ENCODE data around the gene ATP5F1A. TPM values are rescaled to one million over a fixed set of nuclear protein-coding genes. Genes with fewer than 3 reads are reported as not detected.

ATP5F1A gene
- 491 and 550 TPM in 2 replicates for total RNA-seq

DNA sequence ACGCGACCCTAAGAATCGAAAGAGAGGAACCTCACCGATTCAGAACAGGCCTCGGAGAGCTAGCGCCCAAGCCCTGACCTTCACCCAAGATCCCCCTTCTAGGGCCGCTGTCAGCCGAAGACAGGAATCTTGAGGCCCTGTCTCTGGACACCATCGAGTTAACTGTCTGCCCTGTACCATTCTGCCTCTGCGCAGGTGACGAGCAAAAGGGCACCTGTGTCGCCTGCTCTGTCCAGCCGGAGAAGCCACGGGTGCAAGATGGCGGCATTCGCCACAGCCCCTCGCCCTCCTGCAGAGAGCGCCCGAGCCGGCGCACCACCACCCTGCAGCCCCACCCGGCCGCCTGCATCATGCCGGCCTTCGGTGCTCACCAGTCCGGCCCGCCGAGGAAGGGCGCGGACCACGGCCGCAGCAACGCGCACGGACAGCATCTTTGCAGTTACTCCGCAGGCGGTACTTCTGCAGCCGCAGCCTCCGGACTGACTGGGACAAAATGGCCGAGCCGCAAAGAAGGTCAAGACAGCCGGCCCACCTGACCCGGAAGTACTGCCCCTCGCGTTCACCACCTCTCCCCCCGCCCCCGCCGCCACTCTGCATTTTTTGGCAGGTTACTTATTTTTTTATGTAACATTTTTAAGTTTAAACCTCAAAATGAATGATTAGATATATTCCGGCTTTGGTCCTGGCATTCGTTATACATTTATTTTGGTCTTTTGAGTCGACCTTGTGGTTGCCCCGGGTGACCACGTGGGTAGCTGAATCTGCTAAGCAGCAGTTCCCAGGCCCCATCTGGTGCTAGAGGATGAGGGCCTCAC is at the start of gene ATP5F1A:
TSS of gene ATP5F1A (minus strand) at position 496 of the 815 bp plus-strand sequence. CDS start at position 431, 65 bp downstream.

DNA sequence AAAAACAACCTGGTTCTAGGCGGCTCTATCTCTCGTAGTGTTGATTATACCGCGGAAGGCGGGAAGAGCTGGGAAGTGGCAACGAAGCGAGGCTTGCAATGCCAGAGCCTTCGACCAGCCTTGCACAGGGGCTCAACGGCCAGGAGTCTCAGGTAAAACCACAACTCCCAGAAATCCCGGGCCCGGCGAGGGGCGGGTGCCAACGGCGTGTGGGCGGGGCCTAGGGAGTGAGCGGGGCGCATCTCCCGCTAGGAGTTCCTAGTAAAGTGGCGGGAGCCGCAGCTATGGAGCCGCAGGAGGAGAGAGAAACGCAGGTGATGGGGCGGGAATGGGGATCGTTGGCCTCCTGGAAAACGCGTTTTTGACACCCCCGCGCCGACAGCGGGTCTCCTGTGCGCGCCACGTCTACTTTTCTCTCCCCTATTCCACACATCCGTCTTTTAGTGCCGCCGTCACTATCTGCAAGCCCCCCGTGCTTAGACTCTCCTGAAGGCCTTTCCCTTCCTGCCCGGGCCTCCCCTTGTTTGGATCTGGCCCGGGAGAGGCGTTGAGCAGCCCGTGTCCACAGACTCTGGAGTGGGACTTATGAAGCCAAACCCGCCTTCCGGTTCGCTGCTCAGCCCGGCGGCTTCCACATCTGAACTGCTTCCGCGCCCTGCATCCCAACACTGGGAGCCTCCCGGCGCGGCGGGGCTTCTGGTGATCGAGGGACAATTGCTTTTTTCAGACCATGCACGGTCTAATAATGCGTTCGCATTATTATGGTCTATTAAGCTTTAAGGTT is 6.2 kb upstream of the ATP5F1A start, which contains the start of gene HAUS1:
TSS of gene HAUS1 (plus strand) at position 258 of the 784 bp plus-strand sequence. CDS start at position 285, 27 bp downstream.

DNA sequence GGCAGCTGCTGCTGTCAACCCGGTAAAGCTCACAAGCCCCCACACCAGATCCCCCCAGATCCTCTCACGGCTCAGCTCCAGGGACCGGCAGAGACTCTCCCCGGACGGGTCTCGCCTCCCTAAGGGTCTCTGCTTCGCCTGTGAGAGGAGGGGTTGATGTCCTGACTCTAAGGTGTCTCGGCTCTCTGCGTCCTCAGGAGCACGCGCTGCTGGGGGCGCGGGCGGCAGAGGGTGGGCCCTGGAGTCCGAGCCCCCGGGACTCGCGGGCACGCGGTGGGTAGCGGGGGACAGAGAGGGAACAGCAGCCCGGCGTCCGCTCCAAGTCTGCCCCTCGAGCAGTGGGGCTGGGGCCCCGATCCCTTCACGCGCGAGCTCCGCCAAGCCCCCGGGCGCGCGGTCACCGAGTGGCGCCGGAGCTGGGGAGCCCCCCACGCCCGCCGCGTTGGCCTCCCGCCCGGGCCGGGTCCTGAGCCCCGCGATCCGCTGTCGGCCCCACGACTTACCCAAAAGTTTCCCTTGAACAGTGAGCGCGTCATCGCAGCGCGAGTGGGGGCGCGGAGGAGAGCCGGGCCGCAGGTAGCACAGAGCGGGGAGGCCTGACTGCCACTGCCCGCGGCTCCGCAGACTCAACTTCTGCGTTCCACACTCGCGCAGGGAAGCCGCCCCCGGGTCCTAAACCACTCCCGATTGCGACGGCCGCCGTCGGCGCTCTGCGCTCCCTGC is 26.3 kb downstream of the ATP5F1A start, which contains the start of gene PSTPIP2:
TSS of gene PSTPIP2 (minus strand) at position 608 of the 723 bp plus-strand sequence. CDS start at position 536, 72 bp downstream.

Other genes starting within 250 kb of the ATP5F1A start
- gene EPG5, start 131.0 kb downstream of the ATP5F1A start, total RNA-seq: 16.7 and 32.5 TPM in 2 replicates
- gene PSTPIP2, start 26.0 kb downstream of the ATP5F1A start, total RNA-seq: 9.6 and 18.9 TPM in 2 replicates
- 13.0 and 14.2 TPM in 2 replicates for gene HAUS1, start 6.1 kb upstream of the ATP5F1A start, total RNA-seq